ENCODE data around the gene AP1B1. TPM values are rescaled to one million over a fixed set of nuclear protein-coding genes. Genes with fewer than 3 reads are reported as not detected.
A peak's percentile ranks its signal among the peaks of the same experiment; 100 is the strongest.

AP1B1 gene
- total RNA-seq, 1 donor from 2014 or later = 60.9 TPM

DNA sequence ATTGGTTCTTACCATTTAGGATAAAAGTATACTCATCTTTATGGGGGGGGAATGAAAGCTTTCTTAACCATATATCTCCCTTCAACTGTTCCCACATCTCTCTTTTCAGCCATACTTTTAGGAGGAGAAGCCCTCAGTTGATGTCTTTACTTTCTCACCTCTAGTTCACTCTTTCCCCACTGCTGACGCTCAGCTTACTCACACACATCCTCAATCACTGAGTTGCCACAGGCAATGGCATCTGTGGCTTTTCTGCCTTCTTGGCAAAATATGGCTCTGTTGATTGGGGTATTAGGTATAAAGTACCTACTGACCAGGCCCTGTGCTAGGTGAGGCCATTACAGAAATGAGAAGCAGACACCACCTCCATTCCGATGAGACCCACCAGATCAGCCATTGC is 12.2 kb upstream of the AP1B1 start:
- Mint-ChIP-seq H3K27me3 (peaks cover 24% of the 10 kb centered on the region), H3K4me1 (ENCODE audit: unreplicated experiment) (no peaks in the 10 kb centered on the region), H3K4me3 (no peak overlapping the region), H3K36me3 (no peaks in the 10 kb centered on the region), H3K9me3 (no peaks in the 10 kb centered on the region), H3K27ac (no peak overlapping the region)
- no peak for DNase-seq (ENCODE audit: extremely low spot score, unreplicated experiment)
- TF ChIP-seq, protein P1, sequence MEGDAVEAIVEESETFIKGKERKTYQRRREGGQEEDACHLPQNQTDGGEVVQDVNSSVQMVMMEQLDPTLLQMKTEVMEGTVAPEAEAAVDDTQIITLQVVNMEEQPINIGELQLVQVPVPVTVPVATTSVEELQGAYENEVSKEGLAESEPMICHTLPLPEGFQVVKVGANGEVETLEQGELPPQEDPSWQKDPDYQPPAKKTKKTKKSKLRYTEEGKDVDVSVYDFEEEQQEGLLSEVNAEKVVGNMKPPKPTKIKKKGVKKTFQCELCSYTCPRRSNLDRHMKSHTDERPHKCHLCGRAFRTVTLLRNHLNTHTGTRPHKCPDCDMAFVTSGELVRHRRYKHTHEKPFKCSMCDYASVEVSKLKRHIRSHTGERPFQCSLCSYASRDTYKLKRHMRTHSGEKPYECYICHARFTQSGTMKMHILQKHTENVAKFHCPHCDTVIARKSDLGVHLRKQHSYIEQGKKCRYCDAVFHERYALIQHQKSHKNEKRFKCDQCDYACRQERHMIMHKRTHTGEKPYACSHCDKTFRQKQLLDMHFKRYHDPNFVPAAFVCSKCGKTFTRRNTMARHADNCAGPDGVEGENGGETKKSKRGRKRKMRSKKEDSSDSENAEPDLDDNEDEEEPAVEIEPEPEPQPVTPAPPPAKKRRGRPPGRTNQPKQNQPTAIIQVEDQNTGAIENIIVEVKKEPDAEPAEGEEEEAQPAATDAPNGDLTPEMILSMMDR (conservative IDR thresholded peaks at IDR 0.05) = no peak

- Mint-ChIP-seq H3K36me3 (no peaks in the 10 kb centered on the region), H3K27ac (no peak overlapping the region), H3K9me3 (no peaks in the 10 kb centered on the region), H3K4me3 (no peak overlapping the region), H3K4me1 (ENCODE audit: unreplicated experiment) (peaks cover 7% of the 10 kb centered on the region), H3K27me3 (peaks cover 10% of the 10 kb centered on the region)
- TF ChIP-seq, protein P1 (conservative IDR thresholded peaks at IDR 0.05) = no peak
- DNase-seq (ENCODE audit: extremely low spot score, unreplicated experiment) = no peak
These were observed 9.4 kb upstream of the AP1B1 start for GRCh38 chr22:29397791-29398190.

DNA sequence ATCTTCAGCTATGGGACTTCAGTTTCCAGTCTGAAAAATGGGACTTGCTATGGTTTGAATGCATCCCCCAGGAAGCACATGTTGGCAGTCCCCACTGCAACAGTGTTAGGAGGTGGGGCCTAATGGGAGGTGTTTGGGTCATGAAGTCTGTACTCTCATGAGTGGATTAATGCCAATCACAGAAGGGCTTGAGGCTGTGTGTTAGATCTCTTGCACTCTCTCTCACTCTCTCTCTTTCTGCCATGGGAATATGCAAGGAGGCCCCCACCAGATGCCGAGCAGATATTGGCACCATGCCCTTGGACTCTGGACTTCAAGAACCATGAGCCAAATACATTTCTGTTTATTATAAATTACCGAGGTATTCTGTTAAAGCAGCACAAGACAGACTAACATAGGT is 7.8 kb upstream of the AP1B1 start:
- Mint-ChIP-seq H3K4me3 (no peak overlapping the region), H3K27ac (no peak overlapping the region), H3K36me3 (no peaks in the 10 kb centered on the region), H3K4me1 (ENCODE audit: unreplicated experiment) (peaks cover 7% of the 10 kb centered on the region), H3K9me3 (no peaks in the 10 kb centered on the region), H3K27me3 (no peaks in the 10 kb centered on the region)
- peak; percentile 22 for DNase-seq (ENCODE audit: extremely low spot score, unreplicated experiment)
- TF ChIP-seq, protein P1 (conservative IDR thresholded peaks at IDR 0.05) = no peak

DNA sequence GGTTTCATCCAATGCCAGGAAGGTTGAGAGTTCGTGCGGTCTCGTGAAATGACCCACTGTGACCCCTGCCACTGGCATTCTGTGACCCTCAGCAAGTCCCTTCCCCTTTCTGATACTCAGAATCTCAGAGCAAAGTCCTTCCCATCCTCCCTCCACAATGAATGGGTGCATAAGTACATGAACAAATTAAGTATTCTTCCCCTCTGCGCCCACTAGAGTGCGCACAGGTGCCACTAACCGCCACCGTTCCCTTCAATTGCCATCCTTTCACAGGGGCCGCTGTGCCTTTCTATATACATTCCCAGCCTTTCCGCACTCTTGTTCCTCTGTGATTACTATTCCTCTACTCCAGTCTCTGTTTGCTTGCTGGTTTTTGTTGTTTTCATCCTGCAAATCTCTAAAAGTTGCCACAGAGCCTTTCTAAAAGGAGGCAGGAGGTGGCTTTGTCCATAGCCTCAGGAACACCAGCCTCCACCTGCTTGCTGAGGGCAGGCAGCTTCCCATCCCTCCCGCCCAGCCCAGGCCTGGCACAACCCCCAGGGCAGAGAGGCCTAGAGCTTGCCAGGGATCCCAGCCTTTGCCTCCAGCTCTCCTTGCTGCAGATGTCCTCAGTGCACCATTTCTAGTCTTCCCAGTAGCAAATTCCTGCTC is 6.7 kb upstream of the AP1B1 start:
- no peaks in the 10 kb centered on the region for H3K27me3 Mint-ChIP-seq
- TF ChIP-seq, protein P1 (conservative IDR thresholded peaks at IDR 0.05) = peak; percentile 88
- DNase-seq (ENCODE audit: extremely low spot score, unreplicated experiment) = peak; percentile 75
- H3K9me3 Mint-ChIP-seq = no peaks in the 10 kb centered on the region
- H3K36me3 Mint-ChIP-seq = no peaks in the 10 kb centered on the region
- H3K4me1 Mint-ChIP-seq (ENCODE audit: unreplicated experiment) = peaks cover 7% of the 10 kb centered on the region
- H3K4me3 Mint-ChIP-seq = peak overlapping the region; percentile 42
- peak overlapping the region; percentile 60 for H3K27ac Mint-ChIP-seq

DNA sequence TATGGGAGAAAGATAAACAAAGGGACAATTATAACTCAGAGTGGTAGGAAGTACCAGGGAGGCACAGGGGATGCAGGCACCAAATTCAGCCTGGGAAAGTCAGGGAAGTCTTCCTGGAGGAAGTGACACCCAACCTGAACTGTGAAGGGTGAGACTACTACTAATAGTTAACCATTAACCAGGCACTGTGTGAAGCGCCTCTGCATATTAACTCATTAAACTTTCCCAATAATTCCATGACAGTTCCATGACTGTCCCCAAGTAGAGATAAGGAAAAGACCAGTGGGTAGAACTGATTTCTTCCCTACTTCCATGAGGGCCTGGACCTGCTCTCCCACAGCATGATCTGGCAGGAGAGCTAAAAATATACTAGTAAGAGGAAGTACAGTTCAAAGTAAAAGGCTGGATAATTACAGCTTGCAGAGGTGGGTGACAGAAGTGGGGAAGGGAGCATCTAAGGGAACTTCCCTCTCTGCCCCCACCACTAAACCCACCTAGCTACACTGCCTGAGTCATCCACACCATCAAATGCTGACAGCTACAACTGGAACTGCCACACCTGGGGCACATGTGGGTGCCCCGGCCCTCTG is 4.7 kb upstream of the AP1B1 start:
- Mint-ChIP-seq H3K4me3 (no peak overlapping the region), H3K36me3 (no peaks in the 10 kb centered on the region), H3K27ac (peak overlapping the region; percentile 42), H3K9me3 (no peaks in the 10 kb centered on the region), H3K4me1 (ENCODE audit: unreplicated experiment) (peaks cover 10% of the 10 kb centered on the region), H3K27me3 (no peaks in the 10 kb centered on the region)
- TF ChIP-seq, protein P1 (conservative IDR thresholded peaks at IDR 0.05) = no peak
- peak; percentile 40 for DNase-seq (ENCODE audit: extremely low spot score, unreplicated experiment)

Measured in type B pancreatic cell (in vitro differentiated cells).